Tibial nerve (tissue), 4 donors: ENCODE results near the gene PRPH. TPM values are rescaled to one million over a fixed set of nuclear protein-coding genes. Genes with fewer than 3 reads are reported as not detected.
"Not testable (repeated sequence)": the region's sequence is repeated elsewhere in the genome, so short reads cannot be mapped to it uniquely, and the experiment has no call there.

Experiments used
- DNase-seq, 2 donors: peaks; one replicate each; pipeline ENCODE4 v3.0.0-alpha.2; 2019; ENCODE audit warnings: low spot score in 2 of 2
- H3K27ac ChIP-seq, 4 donors: fragments of 200-600 bp; sonication (generic) in 3 of 4; one replicate each; pipeline ENCODE4 v1.5.1; 2017 to 2019; ENCODE audit warnings: mild to moderate bottlenecking in 1 of 4
- H3K27me3 ChIP-seq, 2 donors: fragments of 200-600 bp; sonication (generic) in 1 of 2; one replicate each; pipeline versions ENCODE4 v1.5.1 to v1.6.0; 2017 to 2019
- H3K36me3 ChIP-seq, 3 donors: fragments of 200-600 bp; sonication (generic); one replicate each; pipeline ENCODE4 v1.5.1; 2018 to 2019
- H3K4me1 ChIP-seq, 4 donors: fragments of 200-600 bp; sonication (generic) in 3 of 4; one replicate each; pipeline ENCODE4 v1.5.1; 2017 to 2019
- H3K4me3 ChIP-seq, 4 donors: fragments of 200-600 bp; sonication (generic) in 3 of 4; one replicate each; pipeline ENCODE4 v1.5.1; 2017 to 2019; ENCODE audit warnings: mild to moderate bottlenecking in 1 of 4, moderate library complexity in 1 of 4
- H3K9me3 ChIP-seq, 4 donors: fragments of 200-600 bp; sonication (generic) in 3 of 4; one replicate each; pipeline ENCODE4 v1.5.1; 2017 to 2019
- EP300 ChIP-seq, 2 donors: sonication (generic); formaldehyde crosslinking; IDR thresholded peaks; one replicate each; pipeline ENCODE4 v1.6.1; 2017; ENCODE audit warnings: antibody characterized with exemption in 2 of 2, mild to moderate bottlenecking in 1 of 2
- POLR2A ChIP-seq, 2 donors: fragments of 450-650 bp; IDR thresholded peaks; one replicate each; pipeline ENCODE4 v1.6.1; 2017; ENCODE audit warnings: antibody characterized with exemption in 2 of 2, mild to moderate bottlenecking in 2 of 2, moderate library complexity in 2 of 2
- WGBS, 2 donors: methylation state at CpG; one replicate each; pipeline ENCODE4 v1.1.5; 2018; 5-methylcytosine and 5-hydroxymethylcytosine counted together
- total RNA-seq, 4 donors: library from RNA; depleted of rRNA; stranded (reverse); fragments of >200 nt; gene quantifications; one replicate each; pipeline ENCODE4 v1.1.0, GENCODE V29; 2016
- TF ChIP-seq, protein P1 (sequence below), 5 experiments: fragments of 200-600 bp in 3 of 5; fragments of 450-650 bp in 2 of 5; sonication (generic) in 3 of 5; IDR thresholded peaks; one replicate each; pipeline ENCODE4 v1.5.1; 2016 to 2019; ENCODE audit warnings: antibody characterized with exemption in 5 of 5, mild to moderate bottlenecking in 3 of 5, moderate library complexity in 2 of 5

The PRPH gene
- total RNA-seq, 4 donors from 2014 or later = 0.20 to 0.84 (median 0.22) TPM; not detected in 1

DNA sequence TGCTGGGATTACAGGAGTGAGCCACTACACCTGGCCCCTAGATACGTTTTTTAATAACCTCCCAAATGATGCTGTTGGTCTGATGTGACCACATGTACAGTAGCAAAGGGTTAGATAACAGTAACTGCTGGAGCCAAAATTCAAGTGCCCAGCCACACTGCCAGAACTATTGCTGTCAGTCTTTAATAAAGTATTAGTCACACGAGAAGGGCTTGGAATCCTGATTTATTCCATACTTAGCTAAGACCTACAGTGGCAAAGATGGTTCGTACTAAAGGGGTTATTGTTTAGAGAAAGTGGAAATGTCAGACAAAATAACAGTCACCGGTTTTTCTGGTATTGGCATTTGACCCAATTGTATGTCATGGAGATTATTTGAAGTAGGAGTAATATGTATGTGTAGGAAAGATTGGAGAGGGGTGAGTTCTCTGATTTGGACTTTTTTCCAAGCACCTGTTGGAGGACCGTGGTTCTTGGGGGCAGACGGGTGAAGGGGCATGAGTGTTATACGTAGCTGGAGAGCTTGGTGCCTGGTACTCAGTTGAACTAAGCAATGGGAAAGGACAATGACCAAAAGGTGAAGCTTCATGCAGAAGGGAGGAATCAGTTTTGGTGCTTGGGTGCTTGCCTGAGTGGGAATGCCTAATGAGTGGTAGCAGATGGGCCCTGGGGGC, 20.4 kb upstream of the PRPH start:
- no peak for DNase-seq
- H3K4me1 ChIP-seq = no peaks in the 10 kb centered on the region
- peaks cover 0 to 43% (median 11%) of the 10 kb centered on the region in 3 donors for H3K36me3 ChIP-seq
- H3K9me3 ChIP-seq = no peaks in the 10 kb centered on the region
- WGBS, 2 donors = 72% methylated on average over 7 of the region's 7 CpGs
- no peak overlapping the region for H3K27ac ChIP-seq
- TF ChIP-seq, protein P1, sequence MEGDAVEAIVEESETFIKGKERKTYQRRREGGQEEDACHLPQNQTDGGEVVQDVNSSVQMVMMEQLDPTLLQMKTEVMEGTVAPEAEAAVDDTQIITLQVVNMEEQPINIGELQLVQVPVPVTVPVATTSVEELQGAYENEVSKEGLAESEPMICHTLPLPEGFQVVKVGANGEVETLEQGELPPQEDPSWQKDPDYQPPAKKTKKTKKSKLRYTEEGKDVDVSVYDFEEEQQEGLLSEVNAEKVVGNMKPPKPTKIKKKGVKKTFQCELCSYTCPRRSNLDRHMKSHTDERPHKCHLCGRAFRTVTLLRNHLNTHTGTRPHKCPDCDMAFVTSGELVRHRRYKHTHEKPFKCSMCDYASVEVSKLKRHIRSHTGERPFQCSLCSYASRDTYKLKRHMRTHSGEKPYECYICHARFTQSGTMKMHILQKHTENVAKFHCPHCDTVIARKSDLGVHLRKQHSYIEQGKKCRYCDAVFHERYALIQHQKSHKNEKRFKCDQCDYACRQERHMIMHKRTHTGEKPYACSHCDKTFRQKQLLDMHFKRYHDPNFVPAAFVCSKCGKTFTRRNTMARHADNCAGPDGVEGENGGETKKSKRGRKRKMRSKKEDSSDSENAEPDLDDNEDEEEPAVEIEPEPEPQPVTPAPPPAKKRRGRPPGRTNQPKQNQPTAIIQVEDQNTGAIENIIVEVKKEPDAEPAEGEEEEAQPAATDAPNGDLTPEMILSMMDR (IDR thresholded peaks at IDR 0.05) = no peak
- TF ChIP-seq POLR2A (IDR thresholded peaks at IDR 0.05) = no peak
- TF ChIP-seq EP300 (IDR thresholded peaks at IDR 0.05) = no peak
- no peaks in the 10 kb centered on the region for H3K27me3 ChIP-seq
- H3K4me3 ChIP-seq = no peak overlapping the region

DNA sequence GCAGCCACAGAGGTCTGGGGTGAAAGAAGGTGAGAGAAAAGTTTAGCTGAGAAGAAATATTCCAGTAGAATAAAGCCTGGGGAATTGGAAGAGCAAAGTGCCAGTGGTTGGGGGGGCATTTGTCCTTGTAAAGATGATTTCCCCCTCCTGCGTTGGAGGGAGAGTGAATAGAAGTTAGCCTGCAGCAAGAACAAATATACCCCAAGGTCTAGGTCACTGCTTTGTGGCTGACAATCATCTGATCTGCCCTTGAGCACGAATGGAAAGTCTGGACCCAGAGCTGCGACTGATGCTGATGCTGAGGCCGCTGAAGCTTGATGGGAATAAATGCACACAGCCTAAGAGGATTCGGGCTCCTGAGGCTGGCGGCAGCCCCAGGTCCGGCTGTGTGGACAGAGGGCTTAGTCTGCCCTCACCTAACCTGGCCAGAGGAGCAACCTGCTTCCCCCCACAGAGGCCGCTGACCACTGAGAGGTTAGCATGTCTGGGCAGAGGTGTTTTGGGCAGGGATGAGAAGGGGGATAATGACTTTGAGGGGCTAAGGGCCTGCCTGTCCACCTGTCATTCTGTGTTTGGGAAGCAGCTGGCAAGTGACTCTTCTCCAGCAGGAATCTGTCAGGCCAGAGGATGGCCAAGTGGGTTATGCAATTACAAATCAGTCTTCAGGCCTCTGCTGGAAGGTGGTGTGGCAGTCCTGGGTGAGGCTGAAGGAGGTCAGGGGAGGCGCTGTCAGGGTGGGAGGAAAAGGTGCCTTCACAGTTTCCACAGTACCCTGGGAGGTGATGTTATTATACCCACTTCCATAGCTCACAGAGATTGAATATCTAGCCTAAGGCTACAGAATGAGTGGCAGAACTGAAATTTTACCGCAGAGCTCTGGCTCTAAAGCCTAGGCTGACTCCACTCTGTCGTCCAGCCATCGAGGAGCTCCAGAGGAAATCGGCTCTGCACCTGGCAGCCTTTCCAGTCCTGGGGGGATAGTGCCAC, 18.4 kb upstream of the PRPH start:
- WGBS, 2 donors = 73% methylated on average over 11 to 12 of the region's 13 CpGs
- no peak for DNase-seq
- TF ChIP-seq, protein P1 (IDR thresholded peaks at IDR 0.05) = no peak
- TF ChIP-seq EP300 (IDR thresholded peaks at IDR 0.05) = no peak
- TF ChIP-seq POLR2A (IDR thresholded peaks at IDR 0.05) = no peak
- H3K27ac ChIP-seq = no peak overlapping the region
- H3K4me3 ChIP-seq = no peak overlapping the region
- no peaks in the 10 kb centered on the region for H3K9me3 ChIP-seq
- H3K27me3 ChIP-seq = no peaks in the 10 kb centered on the region
- H3K4me1 ChIP-seq = no peaks in the 10 kb centered on the region
- H3K36me3 ChIP-seq = peaks cover 0 to 22% (median 3%) of the 10 kb centered on the region in 3 donors

DNA sequence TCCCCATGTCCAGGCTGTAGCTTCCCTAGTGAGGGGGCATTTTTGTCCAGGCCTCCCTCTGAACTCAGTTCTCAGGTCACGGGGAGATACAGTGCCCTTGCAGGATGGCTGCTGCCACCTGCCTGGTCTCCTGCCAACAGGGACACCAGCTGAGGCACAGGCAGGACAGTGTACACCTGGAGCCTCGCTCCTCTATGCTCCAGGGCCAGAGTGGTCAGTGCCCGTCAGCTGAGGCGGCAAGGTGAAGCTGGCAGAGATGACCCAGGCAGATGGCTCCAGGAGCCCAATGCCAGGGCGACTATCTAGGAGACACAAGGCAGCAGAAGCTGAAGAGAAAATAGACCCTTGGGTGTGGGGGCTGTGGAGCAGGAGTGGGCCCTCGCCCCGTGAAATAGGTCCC, 17.5 kb upstream of the PRPH start:
- Histone ChIP-seq H3K27me3 (no peaks in the 10 kb centered on the region), H3K9me3 (no peaks in the 10 kb centered on the region), H3K4me1 (no peaks in the 10 kb centered on the region), H3K27ac (no peak overlapping the region), H3K36me3 (peaks cover 0 to 15% (median 0%) of the 10 kb centered on the region in 3 donors), H3K4me3 (no peak overlapping the region)
- DNase-seq = no peak
- WGBS, 2 donors = 77 to 95% methylated on average over 6 of the region's 7 CpGs
- TF ChIP-seq EP300 (IDR thresholded peaks at IDR 0.05) (no peak), POLR2A (IDR thresholded peaks at IDR 0.05) (no peak)
- TF ChIP-seq, protein P1 (IDR thresholded peaks at IDR 0.05) = no peak

DNA sequence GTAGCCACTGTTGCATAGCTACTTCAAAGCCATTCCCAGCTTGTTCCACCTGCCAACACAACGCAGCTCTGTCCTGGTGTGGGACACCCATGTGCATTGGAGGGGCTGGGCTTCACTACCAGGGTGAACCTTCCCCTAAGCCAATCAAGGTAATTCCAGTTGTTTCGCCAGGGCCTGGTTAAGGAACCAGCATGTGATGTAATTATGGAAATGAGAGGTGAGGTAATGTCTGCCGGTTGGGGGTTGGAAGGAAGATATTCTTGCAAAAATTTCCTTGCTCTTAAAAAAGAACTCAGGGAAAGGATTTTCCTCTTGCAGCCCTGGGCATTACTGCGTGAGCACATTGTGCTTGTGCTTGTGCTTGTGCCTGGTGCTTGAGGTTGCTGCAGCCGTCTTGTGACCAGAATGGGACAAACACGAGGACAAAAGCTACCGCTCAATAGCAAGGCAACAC, 15.2 kb upstream of the PRPH start:
- Histone ChIP-seq H3K27ac (no peak overlapping the region), H3K4me3 (no peak overlapping the region), H3K4me1 (no peaks in the 10 kb centered on the region), H3K27me3 (peaks cover 0 to 8% of the 10 kb centered on the region in 2 donors), H3K36me3 (no peaks in the 10 kb centered on the region), H3K9me3 (no peaks in the 10 kb centered on the region)
- TF ChIP-seq, protein P1 (IDR thresholded peaks at IDR 0.05) = no peak
- TF ChIP-seq EP300 (IDR thresholded peaks at IDR 0.05) (no peak), POLR2A (IDR thresholded peaks at IDR 0.05) (no peak)
- DNase-seq = no peak
- 49 to 50% methylated on average over 7 of the region's 7 CpGs for WGBS, 2 donors

DNA sequence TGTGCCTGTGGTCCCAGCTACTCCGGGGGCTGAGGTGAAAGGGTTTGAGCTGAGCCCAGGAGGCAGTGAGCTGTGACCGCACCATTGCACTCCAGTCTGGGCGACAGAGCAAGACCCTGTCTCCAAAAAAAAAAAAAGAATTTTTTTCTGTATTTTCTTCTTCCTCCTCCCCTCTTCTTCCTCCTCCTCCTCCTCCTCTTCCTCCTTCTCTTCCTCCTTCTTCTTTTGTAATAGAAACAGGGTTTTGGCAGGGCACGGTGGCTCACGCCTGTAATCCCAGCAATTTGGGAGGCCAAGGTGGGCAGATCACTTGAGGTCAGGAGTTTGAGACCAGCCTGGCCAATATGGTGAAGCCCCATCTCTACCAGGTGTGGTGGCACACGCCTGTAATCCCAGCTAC, 14.4 kb upstream of the PRPH start:
- WGBS, 2 donors = 86 to 91% methylated on average over 6 of the region's 6 CpGs

More for the DNA sequence above, 14.4 kb upstream of the PRPH start:
- not testable (repeated sequence) for H3K4me3 ChIP-seq, H3K4me1 ChIP-seq, H3K36me3 ChIP-seq, DNase-seq, H3K9me3 ChIP-seq, H3K27ac ChIP-seq
- H3K27me3 ChIP-seq = peaks cover 0 to 13% of the 10 kb centered on the region in 2 donors
